HCT116 (cell line): ENCODE results near the gene ACVRL1. TPM values are rescaled to one million over a fixed set of nuclear protein-coding genes. Genes with fewer than 3 reads are reported as not detected.

Experiments
- ATAC-seq: fragments of 200-7000 bp; cut with Tn5 transposase; 2 replicates; pipeline ENCODE4 v1.9.1; 2020; ENCODE audit warnings: mild to moderate bottlenecking, moderate library complexity
- BruUV-seq: library from RNA; stranded (reverse); fragments of 400-500 nt; replicated peaks from 2 replicates; lab custom pipeline; 2021; lab: Mats Ljungman, UMichigan
- CTCF ChIA-PET: fragments of 300-600 bp; sonication (Branson Sonifier 250); formaldehyde crosslinking; loops from one replicate; lab custom pipeline; 2021; ENCODE audit warnings: antibody characterized with exemption; lab: Charles Lee
- POLR2A ChIA-PET: fragments of 300-600, 350-600 bp; sonication (Branson Sonifier 250); formaldehyde crosslinking; loops from one replicate; lab custom pipeline; 2021; ENCODE audit warnings: antibody characterized with exemption; lab: Charles Lee
- RAD21 ChIA-PET, 2 experiments: fragments of 300-600 bp; sonication (Branson Sonifier 250); formaldehyde crosslinking; loops; one replicate each; lab custom pipeline; 2023; ENCODE audit warnings: low total read pairs in 2 of 2; ENCODE audit not compliant: uncharacterized antibody in 2 of 2, unreplicated experiment in 2 of 2, low non-redundant PET in 1 of 2; lab: Charles Lee
- DNase-seq: peaks from one replicate; pipeline ENCODE4 v3.0.0-alpha.2; 2010; ENCODE audit warnings: low read depth, low spot score
- H2AFZ ChIP-seq: fragments of 200-600 bp; shearing (Covaris generic), sonication (generic); 2 replicates; pipeline ENCODE4 v1.6.1; 2017; ENCODE audit warnings: low read depth, mixed run types, mixed read lengths, antibody characterized with exemption, low read length; ENCODE audit not compliant: poor library complexity, severe bottlenecking
- H3K27ac ChIP-seq: 2 replicates; pipeline ENCODE4 v1.5.1; 2012; ENCODE audit warnings: low read depth, low read length
- H3K27me3 ChIP-seq: fragments of 200-600 bp; sonication (generic); 2 replicates; pipeline ENCODE4 v1.6.1; 2016; ENCODE audit warnings: mixed run types, low read length, mixed read lengths; ENCODE audit not compliant: insufficient read depth
- H3K36me3 ChIP-seq, 2 experiments: fragments of 200-500 bp in 1 of 2; fragments of 200-600 bp in 1 of 2; sonication (Bioruptor generic) in 1 of 2; sonication (generic) in 1 of 2; 2 replicates each; pipeline versions ENCODE4 v1.5.1 to v1.6.1; 2014 to 2016; ENCODE audit warnings: low read length in 2 of 2, inconsistent platforms in 1 of 2, mixed read lengths in 1 of 2, mixed run types in 1 of 2; ENCODE audit not compliant: insufficient read depth in 2 of 2, control insufficient read depth in 1 of 2
- H3K4me1 ChIP-seq, 2 experiments: fragments of 200-600 bp in 1 of 2; sonication (generic) in 1 of 2; 2 replicates each; pipeline versions ENCODE4 v1.5.1 to v1.6.1; 2012 to 2017; ENCODE audit warnings: low read length in 2 of 2, inconsistent platforms in 1 of 2, mild to moderate bottlenecking in 1 of 2, mixed read lengths in 1 of 2, mixed run types in 1 of 2, moderate library complexity in 1 of 2; ENCODE audit not compliant: insufficient read depth in 2 of 2, control insufficient read depth in 1 of 2
- H3K4me2 ChIP-seq: fragments of 200-600 bp; sonication (generic); 2 replicates; pipeline ENCODE4 v1.6.1; 2017; ENCODE audit warnings: mixed run types, low read length, mixed read lengths
- H3K4me3 ChIP-seq, 2 experiments: fragments of 200-600 bp in 1 of 2; sonication (generic) in 1 of 2; replicated peaks in 1 of 2; 2 replicates each; pipeline ENCODE4 v1.5.1; 2011 to 2016; ENCODE audit warnings: low read length in 2 of 2, control low read depth in 1 of 2, low read depth in 1 of 2, mild to moderate bottlenecking in 1 of 2, mixed read lengths in 1 of 2, mixed run types in 1 of 2
- H3K79me2 ChIP-seq: fragments of 200-600 bp; sonication (generic); 2 replicates; pipeline ENCODE4 v1.6.1; 2017; ENCODE audit warnings: mild to moderate bottlenecking, mixed run types, low read length, moderate library complexity, mixed read lengths; ENCODE audit not compliant: insufficient read depth
- H3K9ac ChIP-seq: fragments of 200-600 bp; sonication (generic); 2 replicates; pipeline ENCODE4 v1.6.1; 2016; ENCODE audit warnings: low read length, mixed read lengths
- H3K9me2 ChIP-seq: fragments of 200-600 bp; sonication (generic), shearing (Covaris generic); 2 replicates; pipeline ENCODE4 v1.6.1; 2017; ENCODE audit warnings: mixed run types, mild to moderate bottlenecking, moderate library complexity; ENCODE audit not compliant: insufficient read depth
- H3K9me3 ChIP-seq, 2 experiments: fragments of 200-500 bp in 1 of 2; fragments of 200-600 bp in 1 of 2; sonication (Bioruptor generic) in 1 of 2; sonication (generic) in 1 of 2; 2 replicates each; pipeline ENCODE4 v1.6.1; 2014 to 2017; ENCODE audit warnings: low read length in 2 of 2, mixed read lengths in 2 of 2, inconsistent platforms in 1 of 2, low read depth in 1 of 2, mild to moderate bottlenecking in 1 of 2, mixed run types in 1 of 2, moderate library complexity in 1 of 2; ENCODE audit not compliant: control insufficient read depth in 1 of 2, insufficient read depth in 1 of 2
- H4K20me1 ChIP-seq: fragments of 200-600 bp; sonication (generic), shearing (Covaris generic); 2 replicates; pipeline ENCODE4 v1.6.1; 2017; ENCODE audit warnings: mixed run types, mild to moderate bottlenecking, moderate library complexity; ENCODE audit not compliant: insufficient read depth
- ATF3 ChIP-seq: IDR thresholded peaks from 2 replicates; pipeline ENCODE4 v1.6.1; 2012
- CBX3 ChIP-seq: IDR thresholded peaks from 2 replicates; pipeline ENCODE4 v1.6.1; 2012; ENCODE audit warnings: low read depth
- CEBPB ChIP-seq: IDR thresholded peaks from 2 replicates; pipeline ENCODE4 v1.6.1; 2012; ENCODE audit warnings: low read depth
- CTCF ChIP-seq, 3 experiments: fragments of 200-600 bp in 1 of 3; sonication (generic) in 1 of 3; IDR thresholded peaks in 2 of 3; conservative IDR thresholded peaks in 1 of 3; 2 replicates each; pipeline ENCODE4 v1.5.1; 2012 to 2017; ENCODE audit warnings: low read depth in 2 of 3, low read length in 2 of 3, antibody characterized with exemption in 1 of 3, borderline replicate concordance in 1 of 3, control low read depth in 1 of 3, mild to moderate bottlenecking in 1 of 3, mixed read lengths in 1 of 3, mixed run types in 1 of 3, moderate library complexity in 1 of 3; ENCODE audit not compliant: insufficient read depth in 1 of 3
- EGR1 ChIP-seq: IDR thresholded peaks from 2 replicates; pipeline ENCODE4 v1.6.1; 2012; ENCODE audit warnings: low read depth
- ELF1 ChIP-seq: IDR thresholded peaks from 2 replicates; pipeline ENCODE4 v1.6.1; 2012; ENCODE audit warnings: low read depth, borderline replicate concordance
- EZH2 ChIP-seq: fragments of 200-600 bp; sonication (generic); IDR thresholded peaks from 2 replicates; pipeline ENCODE4 v1.6.1; 2017; ENCODE audit warnings: antibody characterized with exemption, mixed run types
- EZH2phosphoT487 ChIP-seq: fragments of 200-600 bp; IDR thresholded peaks from 2 replicates; pipeline ENCODE4 v1.6.1; 2018; ENCODE audit warnings: antibody characterized with exemption, borderline replicate concordance
- FOSL1 ChIP-seq: IDR thresholded peaks from 2 replicates; pipeline ENCODE4 v1.6.1; 2012; ENCODE audit warnings: low read depth
- MAX ChIP-seq: IDR thresholded peaks from 2 replicates; pipeline ENCODE4 v1.6.1; 2012
- POLR2A ChIP-seq: IDR thresholded peaks from 2 replicates; pipeline ENCODE4 v1.7.0; 2011; ENCODE audit warnings: borderline replicate concordance; ENCODE audit not compliant: insufficient read depth, insufficient read length; ENCODE audit errors: extremely low read depth
- POLR2AphosphoS5 ChIP-seq: IDR thresholded peaks from 2 replicates; pipeline ENCODE4 v1.6.1; 2011; ENCODE audit warnings: mild to moderate bottlenecking, low read depth, low read length, moderate library complexity
- REST ChIP-seq: IDR thresholded peaks from 2 replicates; pipeline ENCODE4 v1.6.1; 2012; ENCODE audit warnings: low read depth
- SIN3A ChIP-seq: IDR thresholded peaks from 2 replicates; pipeline ENCODE4 v1.6.1; 2012; ENCODE audit warnings: low read depth
- SP1 ChIP-seq: IDR thresholded peaks from 2 replicates; pipeline ENCODE4 v1.6.1; 2012; ENCODE audit warnings: low read depth
- YY1 ChIP-seq: IDR thresholded peaks from 2 replicates; pipeline ENCODE4 v1.6.1; 2011; ENCODE audit warnings: low read length, low read depth, moderate library complexity, mild to moderate bottlenecking; ENCODE audit not compliant: insufficient replicate concordance; ENCODE audit errors: extremely low read depth
- ZBTB33 ChIP-seq: IDR thresholded peaks from 2 replicates; pipeline ENCODE4 v1.6.1; 2011; ENCODE audit warnings: mild to moderate bottlenecking, low read length, moderate library complexity; ENCODE audit not compliant: insufficient replicate concordance; ENCODE audit errors: extremely low read depth
- ZNF274 ChIP-seq: fragments of 200-500 bp; sonication (Bioruptor generic); IDR thresholded peaks from 2 replicates; pipeline ENCODE4 v1.6.1; 2014; ENCODE audit warnings: mild to moderate bottlenecking, low read depth, low read length, inconsistent platforms
- intact Hi-C: fragments of 100-400 bp; cut with micrococcal nuclease; formaldehyde crosslinking; loops from 2 replicates; pipeline ENCODE4 v1.10.0; 2022
- total RNA-seq: library from RNA; stranded (reverse); gene quantifications from one replicate; pipeline ENCODE4 v1.2.1, GENCODE V29; 2021; ENCODE audit not compliant: unreplicated experiment

Gene ACVRL1
- total RNA-seq, 1 experiment from 2014 or later = 2.5 TPM

GRCh38 chr12:51959211-51959610 is 51.9 kb downstream of the ACVRL1 start:
- H3K36me3 ChIP-seq = peaks cover 0 to 4% of the 10 kb centered on the region in 2 experiments; a peak in 1 of 4 replicates
- ATAC-seq (no peak), DNase-seq (no peak)
- peaks cover 83% of the 10 kb centered on the region for H3K79me2 ChIP-seq
- intact Hi-C loops = no loop called here
- H4K20me1 ChIP-seq = no peaks in the 10 kb centered on the region
- CTCF ChIA-PET = no interaction called here
- no TSS peak for BruUV-seq
- H3K9me2 ChIP-seq = no peaks in the 10 kb centered on the region
- peaks cover 16 to 29% of the 10 kb centered on the region in 2 experiments for H3K4me1 ChIP-seq
- TF ChIP-seq EZH2 (no peak), ATF3 (no peak), CEBPB (no peak), SIN3A (no peak), POLR2AphosphoS5 (no peak), EGR1 (no peak), SP1 (no peak), CTCF (IDR thresholded peaks at IDR 0.05 in 2 of 3, conservative IDR thresholded peaks at IDR 0.05 in 1 of 3; ENCODE audit: borderline replicate concordance in 1 of 3, insufficient read depth in 1 of 3, low read depth in 2 of 3, low read length in 2 of 3) (no peak), REST (no peak), EZH2phosphoT487 (no peak), ZBTB33 (no peak), YY1 (no peak), ELF1 (no peak), FOSL1 (no peak), ZNF274 (no peak), POLR2A (no peak), MAX (no peak), CBX3 (no peak)
- no peak overlapping the region for H2AFZ ChIP-seq
- H3K4me2 ChIP-seq = no peak overlapping the region
- no peaks in the 10 kb centered on the region for H3K27me3 ChIP-seq
- H3K9me3 ChIP-seq = no peaks in the 10 kb centered on the region
- no peak overlapping the region for H3K4me3 ChIP-seq
- H3K9ac ChIP-seq = no peak overlapping the region
- RAD21 ChIA-PET = no interaction called here
- no peak overlapping the region for H3K27ac ChIP-seq
- POLR2A ChIA-PET = no interaction called here
